ENCODE data around the gene ITGAL. TPM values are rescaled to one million over a fixed set of nuclear protein-coding genes. Genes with fewer than 3 reads are reported as not detected.
"Not testable (repeated sequence)": the region's sequence is repeated elsewhere in the genome, so short reads cannot be mapped to it uniquely, and the experiment has no call there.

ITGAL gene
- total and polyA plus RNA-seq, 2 of the 13 experiments (the other 11 are each of a cell fraction or from before 2014, with no cell fraction given) = 0.86 to 1.2 TPM

DNA sequence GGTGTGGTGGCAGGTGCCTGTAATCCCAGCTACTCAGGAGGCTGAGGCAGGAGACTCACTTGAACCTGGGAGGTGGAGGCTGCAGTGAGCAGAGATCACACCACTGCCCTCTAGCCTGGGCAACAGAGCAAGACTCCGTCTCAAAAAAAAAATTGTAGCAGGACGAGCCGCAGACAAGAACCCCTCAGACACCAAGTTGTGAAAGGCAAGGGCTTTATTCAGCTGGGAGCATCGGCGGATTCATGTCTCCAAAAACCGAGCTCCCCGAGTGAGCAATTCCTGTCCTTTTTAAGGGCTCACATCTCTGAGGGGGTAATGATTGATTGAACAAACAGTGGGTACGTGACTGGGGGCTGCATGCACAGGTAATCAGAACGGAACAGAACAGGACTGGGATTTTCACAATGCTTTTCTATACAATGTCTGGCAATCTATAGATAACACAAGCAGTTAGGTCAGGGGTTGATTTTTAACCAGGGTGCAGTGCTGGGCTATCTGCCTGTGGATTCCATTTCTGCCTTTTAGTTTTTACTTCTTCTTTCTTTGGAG is 68.4 kb downstream of the ITGAL start (continued):
- TF ChIP-seq CREM (IDR thresholded peaks at IDR 0.05) (peak; percentile 72), GFI1 (CRISPR knock-in tag; IDR thresholded peaks at IDR 0.05; ENCODE audit: borderline replicate concordance) (peak; percentile 98), SRY (CRISPR knock-in tag; IDR thresholded peaks at IDR 0.05) (peak; percentile 70; the same call in 1 of the 2 replicates), NCOA1 (CRISPR knock-in tag; IDR thresholded peaks at IDR 0.05) (peak; percentile 72; the same call in 1 of the 2 replicates), MEF2D (CRISPR knock-in tag; IDR thresholded peaks at IDR 0.05) (peak; percentile 94), ZNF160 (CRISPR knock-in tag; IDR thresholded peaks at IDR 0.05) (peak; percentile 57; the same call in 1 of the 2 replicates), ZNF781 (CRISPR knock-in tag; IDR thresholded peaks at IDR 0.05; ENCODE audit: borderline replicate concordance, not compliant biosample characterization) (peak; percentile 22), ZFP82 (CRISPR knock-in tag; IDR thresholded peaks at IDR 0.05; ENCODE audit: borderline replicate concordance) (peak; percentile 73; the same call in 1 of the 2 replicates), MIXL1 (CRISPR knock-in tag; IDR thresholded peaks at IDR 0.05) (peak; percentile 94), FOXA3 (CRISPR knock-in tag; IDR thresholded peaks at IDR 0.05) (peak; percentile 77), SIX1 (CRISPR knock-in tag; IDR thresholded peaks at IDR 0.05; ENCODE audit: borderline replicate concordance) (peak; percentile 62; the same call in 1 of the 2 replicates)
- not testable (repeated sequence) for TF ChIP-seq CREM (CRISPR knock-in tag; IDR thresholded peaks at IDR 0.05)
- TF ChIP-seq, protein P1, sequence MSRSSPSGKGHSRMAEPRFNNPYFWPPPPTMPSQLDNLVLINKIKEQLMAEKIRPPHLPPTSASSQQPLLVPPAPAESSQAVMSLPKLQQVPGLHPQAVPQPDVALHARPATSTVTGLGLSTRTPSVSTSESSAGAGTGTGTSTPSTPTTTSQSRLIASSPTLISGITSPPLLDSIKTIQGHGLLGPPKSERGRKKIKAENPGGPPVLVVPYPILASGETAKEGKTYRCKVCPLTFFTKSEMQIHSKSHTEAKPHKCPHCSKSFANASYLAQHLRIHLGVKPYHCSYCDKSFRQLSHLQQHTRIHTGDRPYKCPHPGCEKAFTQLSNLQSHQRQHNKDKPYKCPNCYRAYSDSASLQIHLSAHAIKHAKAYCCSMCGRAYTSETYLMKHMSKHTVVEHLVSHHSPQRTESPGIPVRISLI (CRISPR knock-in tag; IDR thresholded peaks at IDR 0.05; ENCODE audit: borderline replicate concordance) = peak; percentile 92
- TF ChIP-seq, protein P2, sequence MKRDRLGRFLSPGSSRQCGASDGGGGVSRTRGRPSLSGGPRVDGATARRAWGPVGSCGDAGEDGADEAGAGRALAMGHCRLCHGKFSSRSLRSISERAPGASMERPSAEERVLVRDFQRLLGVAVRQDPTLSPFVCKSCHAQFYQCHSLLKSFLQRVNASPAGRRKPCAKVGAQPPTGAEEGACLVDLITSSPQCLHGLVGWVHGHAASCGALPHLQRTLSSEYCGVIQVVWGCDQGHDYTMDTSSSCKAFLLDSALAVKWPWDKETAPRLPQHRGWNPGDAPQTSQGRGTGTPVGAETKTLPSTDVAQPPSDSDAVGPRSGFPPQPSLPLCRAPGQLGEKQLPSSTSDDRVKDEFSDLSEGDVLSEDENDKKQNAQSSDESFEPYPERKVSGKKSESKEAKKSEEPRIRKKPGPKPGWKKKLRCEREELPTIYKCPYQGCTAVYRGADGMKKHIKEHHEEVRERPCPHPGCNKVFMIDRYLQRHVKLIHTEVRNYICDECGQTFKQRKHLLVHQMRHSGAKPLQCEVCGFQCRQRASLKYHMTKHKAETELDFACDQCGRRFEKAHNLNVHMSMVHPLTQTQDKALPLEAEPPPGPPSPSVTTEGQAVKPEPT (CRISPR knock-in tag; IDR thresholded peaks at IDR 0.05; ENCODE audit: low read depth) = peak; percentile 27; the same call in 1 of the 2 replicates
- TF ChIP-seq, protein P3, sequence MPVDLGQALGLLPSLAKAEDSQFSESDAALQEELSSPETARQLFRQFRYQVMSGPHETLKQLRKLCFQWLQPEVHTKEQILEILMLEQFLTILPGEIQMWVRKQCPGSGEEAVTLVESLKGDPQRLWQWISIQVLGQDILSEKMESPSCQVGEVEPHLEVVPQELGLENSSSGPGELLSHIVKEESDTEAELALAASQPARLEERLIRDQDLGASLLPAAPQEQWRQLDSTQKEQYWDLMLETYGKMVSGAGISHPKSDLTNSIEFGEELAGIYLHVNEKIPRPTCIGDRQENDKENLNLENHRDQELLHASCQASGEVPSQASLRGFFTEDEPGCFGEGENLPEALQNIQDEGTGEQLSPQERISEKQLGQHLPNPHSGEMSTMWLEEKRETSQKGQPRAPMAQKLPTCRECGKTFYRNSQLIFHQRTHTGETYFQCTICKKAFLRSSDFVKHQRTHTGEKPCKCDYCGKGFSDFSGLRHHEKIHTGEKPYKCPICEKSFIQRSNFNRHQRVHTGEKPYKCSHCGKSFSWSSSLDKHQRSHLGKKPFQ (CRISPR knock-in tag; IDR thresholded peaks at IDR 0.05; ENCODE audit: insufficient replicate concordance) = peak; percentile 87
- TF ChIP-seq, protein P4, sequence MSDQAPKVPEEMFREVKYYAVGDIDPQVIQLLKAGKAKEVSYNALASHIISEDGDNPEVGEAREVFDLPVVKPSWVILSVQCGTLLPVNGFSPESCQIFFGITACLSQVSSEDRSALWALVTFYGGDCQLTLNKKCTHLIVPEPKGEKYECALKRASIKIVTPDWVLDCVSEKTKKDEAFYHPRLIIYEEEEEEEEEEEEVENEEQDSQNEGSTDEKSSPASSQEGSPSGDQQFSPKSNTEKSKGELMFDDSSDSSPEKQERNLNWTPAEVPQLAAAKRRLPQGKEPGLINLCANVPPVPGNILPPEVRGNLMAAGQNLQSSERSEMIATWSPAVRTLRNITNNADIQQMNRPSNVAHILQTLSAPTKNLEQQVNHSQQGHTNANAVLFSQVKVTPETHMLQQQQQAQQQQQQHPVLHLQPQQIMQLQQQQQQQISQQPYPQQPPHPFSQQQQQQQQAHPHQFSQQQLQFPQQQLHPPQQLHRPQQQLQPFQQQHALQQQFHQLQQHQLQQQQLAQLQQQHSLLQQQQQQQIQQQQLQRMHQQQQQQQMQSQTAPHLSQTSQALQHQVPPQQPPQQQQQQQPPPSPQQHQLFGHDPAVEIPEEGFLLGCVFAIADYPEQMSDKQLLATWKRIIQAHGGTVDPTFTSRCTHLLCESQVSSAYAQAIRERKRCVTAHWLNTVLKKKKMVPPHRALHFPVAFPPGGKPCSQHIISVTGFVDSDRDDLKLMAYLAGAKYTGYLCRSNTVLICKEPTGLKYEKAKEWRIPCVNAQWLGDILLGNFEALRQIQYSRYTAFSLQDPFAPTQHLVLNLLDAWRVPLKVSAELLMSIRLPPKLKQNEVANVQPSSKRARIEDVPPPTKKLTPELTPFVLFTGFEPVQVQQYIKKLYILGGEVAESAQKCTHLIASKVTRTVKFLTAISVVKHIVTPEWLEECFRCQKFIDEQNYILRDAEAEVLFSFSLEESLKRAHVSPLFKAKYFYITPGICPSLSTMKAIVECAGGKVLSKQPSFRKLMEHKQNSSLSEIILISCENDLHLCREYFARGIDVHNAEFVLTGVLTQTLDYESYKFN (CRISPR knock-in tag; conservative IDR thresholded peaks at IDR 0.05) = peak; percentile 96
- TF ChIP-seq, protein P5, sequence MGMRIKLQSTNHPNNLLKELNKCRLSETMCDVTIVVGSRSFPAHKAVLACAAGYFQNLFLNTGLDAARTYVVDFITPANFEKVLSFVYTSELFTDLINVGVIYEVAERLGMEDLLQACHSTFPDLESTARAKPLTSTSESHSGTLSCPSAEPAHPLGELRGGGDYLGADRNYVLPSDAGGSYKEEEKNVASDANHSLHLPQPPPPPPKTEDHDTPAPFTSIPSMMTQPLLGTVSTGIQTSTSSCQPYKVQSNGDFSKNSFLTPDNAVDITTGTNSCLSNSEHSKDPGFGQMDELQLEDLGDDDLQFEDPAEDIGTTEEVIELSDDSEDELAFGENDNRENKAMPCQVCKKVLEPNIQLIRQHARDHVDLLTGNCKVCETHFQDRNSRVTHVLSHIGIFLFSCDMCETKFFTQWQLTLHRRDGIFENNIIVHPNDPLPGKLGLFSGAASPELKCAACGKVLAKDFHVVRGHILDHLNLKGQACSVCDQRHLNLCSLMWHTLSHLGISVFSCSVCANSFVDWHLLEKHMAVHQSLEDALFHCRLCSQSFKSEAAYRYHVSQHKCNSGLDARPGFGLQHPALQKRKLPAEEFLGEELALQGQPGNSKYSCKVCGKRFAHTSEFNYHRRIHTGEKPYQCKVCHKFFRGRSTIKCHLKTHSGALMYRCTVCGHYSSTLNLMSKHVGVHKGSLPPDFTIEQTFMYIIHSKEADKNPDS (CRISPR knock-in tag; IDR thresholded peaks at IDR 0.05) = peak; percentile 77
